GM19455 (cell line): ENCODE measurements around the gene PPP2R2C.

ENCODE experiments used
- ATAC-seq: cut with Tn5 transposase; IDR thresholded peaks from one replicate; pipeline ENCODE4 v1.9.1; 2021; ENCODE audit not compliant: unreplicated experiment

The PPP2R2C gene

GRCh38 chr4:6469898-6470501, 2.4 kb downstream of the PPP2R2C start:
- ATAC-seq, result no peak

GRCh38 chr4:6469144-6469543, 3.3 kb downstream of the PPP2R2C start:
- ATAC-seq, result no peak

DNA sequence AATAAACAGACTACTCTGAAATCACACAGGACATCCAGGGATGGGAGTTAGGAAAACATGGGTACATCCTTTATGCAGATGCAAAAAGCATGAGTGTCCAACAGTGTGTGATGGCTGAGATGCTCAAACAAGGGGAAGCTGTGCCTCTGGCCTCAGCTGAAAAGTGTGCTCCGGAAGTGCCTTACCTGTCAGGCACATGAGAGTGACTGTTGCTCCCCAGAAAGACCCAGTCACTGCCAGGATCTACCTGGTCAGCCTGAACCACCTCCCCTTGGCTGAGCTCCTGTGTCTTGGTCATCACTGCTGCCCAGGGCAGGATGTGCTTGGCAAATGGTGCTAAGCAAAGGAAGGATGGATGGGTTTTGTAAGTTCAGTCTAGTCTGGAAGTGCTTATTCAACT, 4.0 kb downstream of the PPP2R2C start:
- ATAC-seq, result no peak

- ATAC-seq, result no peak
Observed at GRCh38 chr4:6467600-6467999, 4.8 kb downstream of the PPP2R2C start.

- no peak for ATAC-seq
Observed at GRCh38 chr4:6466756-6467381, 5.5 kb downstream of the PPP2R2C start.

DNA sequence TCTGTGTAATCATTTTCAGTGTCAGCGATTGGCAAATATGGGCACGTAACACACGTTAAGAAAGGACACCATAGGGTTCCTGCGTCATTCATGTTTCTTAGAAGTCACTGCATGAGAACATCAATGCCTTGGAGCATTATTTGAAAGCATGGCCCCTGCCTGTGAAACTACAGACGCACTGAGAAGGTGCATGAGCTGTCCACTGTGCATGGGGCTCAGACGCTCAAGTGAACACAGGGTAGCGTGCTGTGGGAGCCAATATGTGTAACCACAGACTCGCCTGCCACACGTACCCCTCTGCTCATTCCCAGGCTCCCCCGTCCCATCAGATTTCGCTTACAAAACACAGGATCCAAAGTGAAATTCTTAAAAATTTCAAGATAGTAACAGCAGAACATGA, 6.5 kb downstream of the PPP2R2C start:
- ATAC-seq, result no peak

DNA sequence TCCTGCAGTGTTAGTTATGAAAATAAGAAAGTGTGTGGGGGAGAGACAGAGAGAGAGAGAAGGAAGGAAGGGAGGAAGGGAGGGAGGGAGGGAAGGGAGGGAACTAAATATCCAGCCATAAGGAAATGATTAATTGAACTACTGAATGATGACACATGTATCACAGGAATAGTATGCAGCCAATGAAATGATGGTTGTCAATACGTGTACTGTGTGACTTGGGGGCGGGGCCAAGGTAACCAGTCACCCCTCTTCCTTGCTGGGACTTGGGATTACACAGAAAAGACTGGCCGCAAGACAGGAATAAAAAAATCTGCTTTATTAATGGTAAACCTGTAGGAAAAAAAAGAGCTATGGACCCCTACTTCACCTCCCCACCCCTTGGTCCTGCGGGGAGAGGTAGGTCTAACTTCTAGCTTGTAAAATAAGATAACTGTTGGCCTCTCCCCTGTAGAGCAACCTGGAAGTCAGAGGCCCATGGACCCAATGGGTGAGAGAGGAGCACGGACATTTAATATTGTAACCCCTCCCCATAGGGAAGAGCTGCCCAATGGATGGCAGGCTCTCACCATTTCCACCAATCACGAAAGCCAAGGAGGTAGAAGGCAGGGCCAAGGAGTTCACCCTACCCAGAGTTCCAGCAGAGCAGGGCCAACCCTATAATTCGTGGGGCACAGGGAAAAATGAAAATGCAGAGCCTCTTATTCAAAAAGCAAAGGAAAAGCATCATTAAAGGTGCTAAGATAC, 7.4 kb downstream of the PPP2R2C start:
- no peak for ATAC-seq

- ATAC-seq, result no peak
Observed at GRCh38 chr4:6463311-6464289, 8.8 kb downstream of the PPP2R2C start.

DNA sequence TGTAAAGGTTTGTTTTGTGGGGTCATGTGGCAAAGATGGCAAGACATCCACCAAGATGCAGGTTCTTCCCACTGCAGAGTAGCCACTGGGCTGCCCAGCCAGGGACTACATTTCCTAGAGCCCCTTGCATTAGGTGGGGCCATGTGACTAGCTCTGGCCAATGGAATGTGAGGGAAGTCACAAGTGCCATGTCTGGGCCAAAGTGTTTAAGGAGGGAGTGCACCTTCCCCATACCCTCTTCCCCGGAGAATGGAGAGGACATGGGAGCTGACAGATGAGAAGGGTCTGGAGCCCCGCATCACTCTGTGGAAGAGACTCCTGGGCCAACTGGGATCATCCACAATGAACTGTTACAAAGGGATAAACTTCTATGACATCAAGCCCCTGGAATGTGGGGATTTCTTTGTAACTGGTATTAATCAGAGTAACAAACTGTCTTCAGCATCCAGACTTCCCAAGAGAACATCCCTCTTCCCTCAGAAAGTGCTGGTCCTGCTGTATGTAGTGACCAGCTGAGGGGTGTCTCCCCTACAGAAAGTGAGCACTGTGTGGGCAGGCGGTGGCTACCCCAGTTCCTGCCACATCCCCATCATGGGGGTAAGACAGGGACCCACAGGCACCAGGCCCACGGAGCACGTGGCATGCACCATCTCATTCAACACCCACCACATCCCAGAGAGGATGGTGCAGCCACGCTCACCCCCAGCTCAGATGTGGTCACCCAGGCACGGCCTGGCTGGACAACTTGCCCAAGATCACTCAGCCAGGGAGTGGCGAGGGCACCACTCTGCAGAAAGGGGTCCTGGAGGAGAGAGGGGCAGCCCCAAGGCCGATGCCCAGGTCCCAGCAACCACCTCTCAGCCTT, 10.9 kb downstream of the PPP2R2C start:
- no peak for ATAC-seq

GRCh38 chr4:6460876-6461275, 11.5 kb downstream of the PPP2R2C start:
- ATAC-seq, result no peak

- no peak for ATAC-seq
Observed at GRCh38 chr4:6458528-6458927, 13.9 kb downstream of the PPP2R2C start.

- no peak for ATAC-seq
Observed at GRCh38 chr4:6456450-6456849, 16.0 kb downstream of the PPP2R2C start.

DNA sequence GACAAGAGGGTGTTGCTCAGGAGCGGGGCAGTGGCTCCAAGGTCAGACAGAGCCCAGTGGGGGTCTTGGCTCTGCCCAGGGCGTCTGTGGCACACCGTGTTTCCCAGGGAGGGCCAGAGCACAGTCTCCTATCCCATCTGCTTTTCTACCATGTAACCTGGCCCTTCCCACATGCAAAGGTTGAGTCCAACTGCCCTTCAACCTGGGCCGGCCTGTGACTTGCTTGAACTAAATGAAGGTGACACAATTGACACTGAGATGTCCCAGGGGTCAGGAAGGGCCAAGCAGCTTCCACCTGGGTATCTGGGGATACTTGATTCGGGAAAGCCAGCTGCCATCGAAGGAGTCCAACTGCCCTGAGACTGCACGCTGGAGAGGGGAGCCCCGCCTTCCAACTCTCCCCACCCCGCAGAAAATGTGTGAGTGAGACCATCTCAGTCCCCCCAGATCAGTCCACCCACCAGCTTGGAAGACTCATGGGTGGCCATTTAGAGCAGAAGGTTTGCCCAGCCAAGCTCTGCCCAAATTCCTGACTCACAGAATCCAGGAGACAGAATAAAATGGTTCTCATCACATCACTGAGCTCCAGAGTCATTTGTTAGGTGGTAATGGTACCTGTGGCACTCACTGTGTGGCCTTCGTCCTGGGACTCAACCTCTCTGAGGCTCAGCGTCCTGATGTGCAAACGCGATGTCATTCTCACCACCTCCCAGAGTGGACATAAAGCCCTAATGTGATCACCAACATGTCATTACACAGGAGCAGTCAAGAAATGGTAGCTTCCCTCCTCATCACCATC, 18.1 kb downstream of the PPP2R2C start:
- no peak for ATAC-seq

DNA sequence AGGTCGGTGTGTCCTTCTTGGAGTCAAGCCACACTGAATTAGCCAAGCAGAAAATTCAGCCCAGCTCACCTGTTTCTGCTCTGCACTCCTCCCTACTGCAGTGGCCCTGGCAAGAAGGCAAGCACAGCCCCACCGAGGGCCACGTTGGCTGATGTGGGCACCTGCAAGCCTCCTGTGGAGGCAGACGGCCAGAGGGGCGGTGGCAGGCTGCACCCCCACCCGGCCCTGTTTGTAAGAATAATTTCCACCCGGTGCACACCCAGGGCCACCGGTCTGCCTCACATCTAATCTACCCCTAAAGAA, 18.8 kb downstream of the PPP2R2C start:
- no peak for ATAC-seq

GRCh38 chr4:6452897-6453687, 19.3 kb downstream of the PPP2R2C start:
- no peak for ATAC-seq

DNA sequence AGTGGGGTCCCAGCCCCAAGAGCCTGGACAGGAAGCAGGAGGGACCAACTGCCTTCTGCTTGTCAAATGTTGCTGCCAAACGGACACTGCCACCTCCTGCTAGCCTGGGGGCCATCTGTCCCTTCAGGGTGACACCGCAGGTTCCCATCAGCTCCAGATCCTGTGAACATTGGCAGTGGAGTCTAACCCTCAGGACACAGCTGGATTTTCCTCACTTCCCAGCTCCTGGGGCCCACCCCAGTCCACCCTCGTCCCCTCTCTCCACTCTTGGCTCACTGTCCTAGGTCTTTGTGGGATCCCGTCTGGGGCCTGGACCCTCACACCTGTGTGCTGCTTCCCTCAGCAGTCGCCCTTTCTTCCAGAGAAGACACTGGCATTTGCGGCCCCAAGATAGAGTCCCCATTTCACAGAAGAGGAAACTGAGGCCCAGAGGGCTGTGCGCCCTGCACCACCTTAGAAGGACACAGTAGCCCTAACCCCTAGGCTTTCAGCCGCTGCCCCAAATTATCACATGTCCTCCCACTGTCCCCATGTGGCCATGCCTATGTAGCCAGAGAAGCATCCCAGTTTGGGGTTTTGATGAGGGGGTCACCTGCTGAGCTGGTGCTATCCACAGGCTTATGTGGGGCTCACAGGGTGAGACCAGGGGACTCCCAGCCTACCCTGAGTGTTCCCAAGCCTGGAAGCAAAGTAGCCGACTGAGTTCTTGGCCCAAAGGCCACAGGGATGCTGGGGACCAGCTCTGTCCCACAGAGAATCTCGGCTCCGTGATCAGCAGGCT, 20.1 kb downstream of the PPP2R2C start:
- no peak for ATAC-seq

DNA sequence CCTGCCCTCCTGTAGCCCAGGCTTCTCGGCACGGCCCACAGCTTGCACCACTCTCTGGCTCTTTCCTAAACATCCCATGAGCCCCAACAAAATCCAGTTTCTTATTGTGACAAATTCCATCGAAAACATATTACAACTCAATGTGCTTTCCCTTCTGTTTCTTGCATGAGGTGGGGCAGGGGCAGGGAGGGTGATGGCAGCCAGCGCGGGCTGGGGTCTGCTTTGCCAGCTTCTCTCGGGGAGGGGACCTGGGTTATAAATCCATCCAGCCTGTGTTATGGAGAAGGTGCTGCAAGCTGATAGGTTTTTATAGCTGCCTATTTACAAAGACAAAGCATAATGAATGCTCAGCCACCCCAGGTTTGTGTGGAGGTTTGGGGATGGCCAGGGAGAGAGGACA, 21.1 kb downstream of the PPP2R2C start:
- no peak for ATAC-seq

- ATAC-seq, result no peak
Observed at GRCh38 chr4:6450709-6451108, 21.7 kb downstream of the PPP2R2C start.
